ENCODE data around the gene PRM3.

- TF ChIP-seq, protein P1, sequence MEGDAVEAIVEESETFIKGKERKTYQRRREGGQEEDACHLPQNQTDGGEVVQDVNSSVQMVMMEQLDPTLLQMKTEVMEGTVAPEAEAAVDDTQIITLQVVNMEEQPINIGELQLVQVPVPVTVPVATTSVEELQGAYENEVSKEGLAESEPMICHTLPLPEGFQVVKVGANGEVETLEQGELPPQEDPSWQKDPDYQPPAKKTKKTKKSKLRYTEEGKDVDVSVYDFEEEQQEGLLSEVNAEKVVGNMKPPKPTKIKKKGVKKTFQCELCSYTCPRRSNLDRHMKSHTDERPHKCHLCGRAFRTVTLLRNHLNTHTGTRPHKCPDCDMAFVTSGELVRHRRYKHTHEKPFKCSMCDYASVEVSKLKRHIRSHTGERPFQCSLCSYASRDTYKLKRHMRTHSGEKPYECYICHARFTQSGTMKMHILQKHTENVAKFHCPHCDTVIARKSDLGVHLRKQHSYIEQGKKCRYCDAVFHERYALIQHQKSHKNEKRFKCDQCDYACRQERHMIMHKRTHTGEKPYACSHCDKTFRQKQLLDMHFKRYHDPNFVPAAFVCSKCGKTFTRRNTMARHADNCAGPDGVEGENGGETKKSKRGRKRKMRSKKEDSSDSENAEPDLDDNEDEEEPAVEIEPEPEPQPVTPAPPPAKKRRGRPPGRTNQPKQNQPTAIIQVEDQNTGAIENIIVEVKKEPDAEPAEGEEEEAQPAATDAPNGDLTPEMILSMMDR (conservative IDR thresholded peaks at IDR 0.05 in 1 of 2, IDR thresholded peaks at IDR 0.05 in 1 of 2; ENCODE audit: low read depth in 1 of 2, low read length in 2 of 2) = no peak
- TF ChIP-seq EZH2 (IDR thresholded peaks at IDR 0.05; ENCODE audit: low read length, missing control alignments) = no peak
Measured at GRCh38 chr16:11297492-11298142, 24.2 kb upstream of the PRM3 start.
